GM10248 (cell line): ENCODE measurements around the gene PRKG1.

ENCODE experiments used
- CTCF ChIA-PET: fragments of 300-600 bp; sonication (Branson Sonifier 250); formaldehyde crosslinking; extraction: SDS; loops from one replicate; lab custom pipeline; 2021; ENCODE audit warnings: antibody characterized with exemption; lab: Yijun Ruan, JAX
- POLR2A ChIA-PET: fragments of 350-650 bp; sonication (Branson Sonifier 250); formaldehyde crosslinking; extraction: SDS; loops from one replicate; lab custom pipeline; 2020; ENCODE audit warnings: antibody characterized with exemption; lab: Yijun Ruan, JAX
- DNase-seq: peaks from one replicate; pipeline ENCODE4 v3.0.0; 2012; ENCODE audit errors: extremely low spot score
- CTCF ChIP-seq: IDR thresholded peaks from 2 replicates; pipeline ENCODE4 v1.5.1; 2012; ENCODE audit warnings: mild to moderate bottlenecking, low read depth; ENCODE audit errors: extremely low read depth, missing control alignments, control extremely low read depth

The PRKG1 gene

DNA sequence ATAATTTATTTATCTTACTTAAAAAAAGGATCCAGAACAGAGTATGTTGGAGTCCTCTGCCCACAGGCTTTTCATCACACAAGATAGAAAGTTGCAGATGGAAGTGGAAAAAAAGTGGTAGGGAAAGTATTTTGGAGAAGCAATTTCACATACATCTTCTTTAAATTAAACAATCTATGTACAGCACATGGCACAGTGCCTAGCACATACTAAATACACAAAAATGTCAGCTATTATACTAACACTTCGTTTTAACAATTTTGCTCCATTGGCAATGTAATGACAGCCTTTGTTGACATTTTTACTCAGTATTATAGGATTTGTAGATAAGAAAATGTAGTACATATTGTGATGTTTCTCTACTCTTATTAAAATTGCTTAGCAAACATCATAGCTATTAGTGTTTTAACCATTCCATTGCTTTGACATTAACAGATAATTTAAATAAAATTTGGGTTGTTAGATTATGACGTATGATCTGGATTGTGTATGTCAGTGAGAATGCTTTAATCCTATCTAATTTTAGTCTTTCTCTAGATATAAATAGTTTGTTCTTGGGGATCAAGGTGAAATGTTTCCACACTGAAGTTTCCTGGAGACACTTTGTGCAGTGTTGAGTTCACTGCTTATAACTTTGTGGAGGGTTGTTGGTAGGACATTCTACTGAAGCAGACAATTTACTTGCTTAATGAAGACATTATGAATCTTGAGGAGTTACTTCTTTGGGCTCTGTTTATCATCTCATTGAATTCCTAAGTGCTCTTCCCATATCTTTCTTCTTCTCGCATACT is 1037.0 kb downstream of the PRKG1 start:
- DNase-seq, result no peak
- ChIA-PET POLR2A (no interaction called here), CTCF (no interaction called here)
- no peak for TF ChIP-seq CTCF

- ChIA-PET POLR2A (no interaction called here), CTCF (no interaction called here)
- no peak for DNase-seq
- TF ChIP-seq CTCF, result no peak
These were observed 1041.5 kb downstream of the PRKG1 start for GRCh38 chr10:52115823-52116222.

- DNase-seq, result no peak
- TF ChIP-seq CTCF, result no peak
- ChIA-PET POLR2A (no interaction called here), CTCF (no interaction called here)
These were observed 1045.2 kb downstream of the PRKG1 start for GRCh38 chr10:52119507-52119906.

DNA sequence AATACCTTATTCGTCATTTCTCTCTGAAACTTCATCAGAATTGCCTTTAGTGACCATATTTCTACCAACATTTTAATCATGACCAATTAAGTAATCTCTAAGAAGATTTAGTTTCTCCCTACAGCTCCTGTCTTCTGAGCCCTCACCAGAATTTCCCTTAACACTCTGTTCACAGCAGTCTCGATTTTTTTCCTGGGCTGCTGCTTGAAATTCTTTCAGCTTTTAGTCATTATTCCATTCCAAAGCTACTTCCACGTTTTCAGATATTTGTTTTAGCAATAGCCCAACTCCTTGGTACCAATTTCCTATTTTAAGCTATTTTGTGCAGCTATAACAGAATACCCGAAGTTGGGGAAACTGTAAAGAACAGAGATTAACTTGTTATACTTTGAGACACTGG is 1047.4 kb downstream of the PRKG1 start:
- no peak for DNase-seq
- TF ChIP-seq CTCF, result no peak
- ChIA-PET POLR2A (no interaction called here), CTCF (interaction anchor here (0.9 to 1.1 kb wide), 2 partner anchors 9 to 94 kb away, joined by 3 read pairs; no protein-coding TSS in a partner anchor)

DNA sequence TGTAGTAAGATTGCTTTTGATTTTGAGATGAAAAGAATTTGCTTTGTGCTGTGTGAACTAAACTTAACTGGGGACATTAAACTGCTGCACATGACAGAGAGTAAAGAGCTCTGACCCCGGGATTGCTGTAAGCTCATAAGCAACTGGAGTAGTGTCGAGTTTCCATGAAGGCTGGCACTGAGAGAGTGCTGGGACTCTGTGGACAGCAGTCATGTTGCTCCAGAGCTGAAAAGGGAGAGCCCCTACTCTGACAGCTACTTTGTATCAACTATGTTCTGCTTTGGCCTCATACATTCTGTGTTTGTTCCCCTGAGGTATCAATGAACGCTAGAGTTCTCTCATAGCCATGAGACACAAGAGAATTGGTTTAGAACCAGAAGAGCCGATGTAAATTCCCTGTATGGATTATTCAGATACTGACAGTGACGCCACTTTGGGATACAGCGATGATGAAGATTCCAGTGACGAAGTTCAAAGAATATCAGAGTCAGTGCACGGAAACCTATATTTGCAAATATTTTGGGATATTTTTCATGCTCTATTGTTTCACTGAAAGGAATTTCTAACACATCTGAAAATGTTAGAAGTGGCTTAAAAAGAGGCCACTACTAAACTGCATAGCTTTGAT is 1053.9 kb downstream of the PRKG1 start:
- no peak for DNase-seq
- TF ChIP-seq CTCF, result no peak
- ChIA-PET CTCF (no interaction called here), POLR2A (no interaction called here)

DNA sequence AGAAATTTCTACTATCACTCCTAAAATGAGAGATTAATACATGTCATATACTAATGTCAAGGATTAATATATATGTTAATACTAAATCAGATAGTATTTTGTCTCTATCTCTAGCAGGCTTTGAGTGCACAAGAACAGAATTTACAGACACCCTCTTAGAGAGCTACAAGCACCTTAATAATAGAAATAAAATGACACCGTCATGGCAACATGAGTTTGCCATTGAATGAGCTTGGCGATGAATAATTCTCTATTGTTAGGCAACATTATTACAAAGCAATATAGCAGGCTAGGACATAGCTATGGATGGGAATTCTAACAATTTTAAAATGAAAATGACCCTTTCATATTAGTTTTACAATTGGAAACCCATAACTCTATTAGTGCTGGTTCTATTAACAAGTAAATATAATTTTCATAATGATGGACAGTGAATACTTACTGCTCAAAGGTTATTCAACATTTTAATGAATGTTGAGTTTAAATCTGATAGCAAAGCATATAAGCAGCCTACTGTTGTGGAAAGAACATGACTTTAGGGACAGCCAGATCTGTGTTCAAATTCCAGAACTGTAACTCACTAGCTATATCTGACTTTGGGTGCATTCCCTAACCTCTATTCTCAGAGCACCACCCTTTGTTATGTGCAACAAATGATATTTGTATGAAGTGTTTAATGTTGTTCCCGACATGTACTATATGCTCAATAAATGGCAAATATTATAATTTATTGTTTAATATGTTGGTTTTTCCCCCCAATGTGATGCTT is 1055.3 kb downstream of the PRKG1 start:
- CTCF ChIA-PET, result interaction anchor here (1.5 kb wide), 1 partner anchor 13 kb away, joined by 3 read pairs; no protein-coding TSS in a partner anchor
- no peak for TF ChIP-seq CTCF
- no peak for DNase-seq
- POLR2A ChIA-PET, result no interaction called here
